ENCODE measurements around the gene BLID.

- TF ChIP-seq CTCF (conservative IDR thresholded peaks at IDR 0.05; ENCODE audit: low read depth, low read length) (no peak), POLR2A (IDR thresholded peaks at IDR 0.05; ENCODE audit: low read depth, low read length) (no peak), USF2 (IDR thresholded peaks at IDR 0.05; ENCODE audit: low read depth, low read length) (no peak), MXI1 (IDR thresholded peaks at IDR 0.05; ENCODE audit: borderline replicate concordance, low read depth, low read length) (no peak), BHLHE40 (IDR thresholded peaks at IDR 0.05; ENCODE audit: low read depth, low read length) (no peak), RCOR1 (IDR thresholded peaks at IDR 0.05; ENCODE audit: insufficient replicate concordance, low read length) (no peak), CEBPB (IDR thresholded peaks at IDR 0.05; ENCODE audit: low read depth, low read length) (no peak), NFE2L2 (IDR thresholded peaks at IDR 0.05; ENCODE audit: low read depth, low read length) (no peak), MAFK (IDR thresholded peaks at IDR 0.05; ENCODE audit: low read depth, low read length) (no peak), CHD1 (IDR thresholded peaks at IDR 0.05; ENCODE audit: low read depth, low read length) (no peak), RAD21 (IDR thresholded peaks at IDR 0.05; ENCODE audit: low read length) (no peak)
Measured at GRCh38 chr11:122081073-122081472, 34.9 kb downstream of the BLID start.
